PC-9 (cell line): ENCODE measurements around the gene CD84. TPM values are rescaled to one million over a fixed set of nuclear protein-coding genes. Genes with fewer than 3 reads are reported as not detected.

Source experiments
- BruUV-seq: library from RNA; stranded (reverse); fragments of 400-500 nt; replicated peaks from 2 replicates; lab custom pipeline; 2021; lab: Mats Ljungman, UMichigan
- CTCF ChIA-PET: fragments of 300-600 bp; sonication (Branson Sonifier 250); formaldehyde crosslinking; loops from one replicate; lab custom pipeline; 2022; ENCODE audit warnings: antibody characterized with exemption; lab: Charles Lee
- POLR2A ChIA-PET: fragments of 300-600 bp; sonication (Branson Sonifier 250); formaldehyde crosslinking; loops from one replicate; lab custom pipeline; 2022; ENCODE audit warnings: antibody characterized with exemption; ENCODE audit not compliant: unreplicated experiment; lab: Charles Lee
- DNase-seq, 2 experiments: peaks; one replicate each; pipeline versions ENCODE4 v3.0.0 to v3.0.0-alpha.2; 2015 to 2022; ENCODE audit warnings: mixed read lengths in 1 of 2
- H2AFZ ChIP-seq: fragments of 200-600 bp; sonication (generic); 2 replicates; pipeline ENCODE4 v1.8.1; 2017; ENCODE audit warnings: antibody characterized with exemption
- H3F3A ChIP-seq: fragments of 200-600 bp; sonication (generic); 2 replicates; pipeline ENCODE4 v1.8.1; 2017; ENCODE audit warnings: antibody characterized with exemption, mild to moderate bottlenecking, low read depth; ENCODE audit not compliant: insufficient read depth
- H3K27ac ChIP-seq: fragments of 200-600 bp; sonication (generic); 2 replicates; pipeline ENCODE4 v1.6.1; 2016; ENCODE audit warnings: mixed run types
- H3K27me3 ChIP-seq: fragments of 200-600 bp; sonication (generic); 2 replicates; pipeline ENCODE4 v1.6.1; 2016; ENCODE audit warnings: low read depth, mixed run types; ENCODE audit not compliant: insufficient read depth
- H3K36me3 ChIP-seq: fragments of 200-600 bp; sonication (generic); 2 replicates; pipeline ENCODE4 v1.6.1; 2016; ENCODE audit warnings: low read depth, mixed run types
- H3K4me1 ChIP-seq: fragments of 200-600 bp; sonication (generic); replicated peaks from 2 replicates; pipeline ENCODE4 v1.6.1; 2016; ENCODE audit warnings: mixed run types; ENCODE audit not compliant: insufficient read depth
- H3K4me2 ChIP-seq: fragments of 200-600 bp; sonication (generic); 2 replicates; pipeline ENCODE4 v1.6.1; 2017; ENCODE audit warnings: mixed run types
- H3K4me3 ChIP-seq: fragments of 200-600 bp; sonication (generic); 2 replicates; pipeline ENCODE4 v1.6.1; 2016; ENCODE audit warnings: mixed run types
- H3K79me2 ChIP-seq: fragments of 200-600 bp; sonication (generic); 2 replicates; pipeline ENCODE4 v1.6.1; 2017; ENCODE audit warnings: low read depth, mixed run types
- H3K9me2 ChIP-seq: fragments of 200-600 bp; sonication (generic); 2 replicates; pipeline ENCODE4 v1.8.1; 2017; ENCODE audit warnings: mild to moderate bottlenecking; ENCODE audit not compliant: insufficient read depth
- H3K9me3 ChIP-seq: fragments of 200-600 bp; sonication (generic); 2 replicates; pipeline ENCODE4 v1.8.1; 2016; ENCODE audit warnings: low read depth; ENCODE audit not compliant: insufficient read depth
- H4K20me1 ChIP-seq: fragments of 200-600 bp; sonication (generic); 2 replicates; pipeline ENCODE4 v1.8.1; 2017; ENCODE audit not compliant: insufficient read depth
- EZH2 ChIP-seq: fragments of 200-600 bp; sonication (generic); IDR thresholded peaks from 2 replicates; pipeline ENCODE4 v1.8.0; 2017; ENCODE audit warnings: antibody characterized with exemption, low read depth
- intact Hi-C: fragments of 100-400 bp; cut with micrococcal nuclease; formaldehyde crosslinking; loops from one replicate; pipeline ENCODE4 v1.10.0; 2022; ENCODE audit not compliant: unreplicated experiment
- total RNA-seq: library from RNA; stranded (reverse); gene quantifications from 2 replicates; pipeline ENCODE4 v1.2.3, GENCODE V29; 2021
- TF ChIP-seq, protein P1 (sequence below): fragments of 200-600 bp; sonication (generic); conservative IDR thresholded peaks from 2 replicates; pipeline ENCODE4 v1.6.1; 2017; ENCODE audit warnings: mixed run types, antibody characterized with exemption, mild to moderate bottlenecking, moderate library complexity

Gene CD84
- total RNA-seq, 1 experiment from 2014 or later, result not detected

DNA sequence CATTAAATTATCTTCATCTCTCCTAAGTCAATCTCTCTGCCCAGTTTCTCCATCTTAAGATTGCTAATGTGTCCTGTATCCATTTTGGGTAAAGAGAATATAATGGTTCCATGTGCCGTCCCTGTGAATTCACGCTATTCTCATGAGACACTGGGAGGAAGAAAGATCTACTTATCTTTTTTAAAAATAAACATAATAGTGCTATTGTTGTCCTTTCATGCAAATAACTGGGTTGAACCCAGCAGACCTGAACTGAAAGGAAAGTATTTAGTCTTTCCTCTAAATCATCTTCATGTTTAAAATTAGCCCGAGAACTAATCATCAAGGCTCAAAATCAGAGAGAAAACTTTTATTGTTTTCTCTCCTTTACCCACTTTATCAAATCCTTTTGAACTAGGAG is 45.2 kb upstream of the CD84 start:
- TF ChIP-seq EZH2, result no peak
- TF ChIP-seq, protein P1, sequence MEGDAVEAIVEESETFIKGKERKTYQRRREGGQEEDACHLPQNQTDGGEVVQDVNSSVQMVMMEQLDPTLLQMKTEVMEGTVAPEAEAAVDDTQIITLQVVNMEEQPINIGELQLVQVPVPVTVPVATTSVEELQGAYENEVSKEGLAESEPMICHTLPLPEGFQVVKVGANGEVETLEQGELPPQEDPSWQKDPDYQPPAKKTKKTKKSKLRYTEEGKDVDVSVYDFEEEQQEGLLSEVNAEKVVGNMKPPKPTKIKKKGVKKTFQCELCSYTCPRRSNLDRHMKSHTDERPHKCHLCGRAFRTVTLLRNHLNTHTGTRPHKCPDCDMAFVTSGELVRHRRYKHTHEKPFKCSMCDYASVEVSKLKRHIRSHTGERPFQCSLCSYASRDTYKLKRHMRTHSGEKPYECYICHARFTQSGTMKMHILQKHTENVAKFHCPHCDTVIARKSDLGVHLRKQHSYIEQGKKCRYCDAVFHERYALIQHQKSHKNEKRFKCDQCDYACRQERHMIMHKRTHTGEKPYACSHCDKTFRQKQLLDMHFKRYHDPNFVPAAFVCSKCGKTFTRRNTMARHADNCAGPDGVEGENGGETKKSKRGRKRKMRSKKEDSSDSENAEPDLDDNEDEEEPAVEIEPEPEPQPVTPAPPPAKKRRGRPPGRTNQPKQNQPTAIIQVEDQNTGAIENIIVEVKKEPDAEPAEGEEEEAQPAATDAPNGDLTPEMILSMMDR, result no peak
- no peak overlapping the region for H2AFZ ChIP-seq
- CTCF ChIA-PET, result no interaction called here

DNA sequence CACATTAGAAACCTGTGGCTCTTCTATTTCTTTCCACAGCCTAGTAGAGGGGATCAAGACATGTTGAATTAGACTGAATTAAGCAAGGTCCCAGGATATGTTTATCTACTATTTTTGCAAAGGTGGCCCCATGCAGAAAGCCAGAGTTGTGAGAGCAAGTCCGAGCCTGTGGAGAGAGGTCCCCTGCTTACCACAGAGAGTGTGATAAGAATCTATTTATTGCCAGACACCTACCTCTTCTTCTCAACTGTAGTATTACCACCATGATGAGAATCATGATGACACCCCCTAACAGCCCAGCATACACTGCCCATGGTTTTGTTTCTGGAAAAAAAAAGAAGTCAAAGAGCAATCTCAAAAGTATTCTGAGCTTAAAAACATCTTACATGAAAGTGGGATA is 44.6 kb upstream of the CD84 start:
- no peak for DNase-seq
- no peak overlapping the region for H3K27ac ChIP-seq
- no peak overlapping the region for H2AFZ ChIP-seq
- peaks cover 38% of the 10 kb centered on the region; the same call in 1 of the 2 replicates for H3K27me3 ChIP-seq
- H4K20me1 ChIP-seq, result no peaks in the 10 kb centered on the region
- no peaks in the 10 kb centered on the region for H3K4me1 ChIP-seq
- no peaks in the 10 kb centered on the region for H3K36me3 ChIP-seq
- H3F3A ChIP-seq, result no peaks in the 10 kb centered on the region
- no peak overlapping the region for H3K4me3 ChIP-seq
- no peaks in the 10 kb centered on the region for H3K9me2 ChIP-seq
- H3K79me2 ChIP-seq, result no peaks in the 10 kb centered on the region
- TF ChIP-seq, protein P1, result no peak
- TF ChIP-seq EZH2, result no peak
- no peak overlapping the region for H3K4me2 ChIP-seq
- ChIA-PET POLR2A (no interaction called here), CTCF (no interaction called here)
- no peaks in the 10 kb centered on the region for H3K9me3 ChIP-seq
- intact Hi-C loops, result no loop called here
- BruUV-seq, result no TSS peak

More for the DNA sequence above, 45.2 kb upstream of the CD84 start:
- Histone ChIP-seq H3K4me1 (no peaks in the 10 kb centered on the region), H3F3A (no peaks in the 10 kb centered on the region), H3K79me2 (no peaks in the 10 kb centered on the region), H4K20me1 (no peaks in the 10 kb centered on the region), H3K27me3 (peaks cover 40% of the 10 kb centered on the region; the same call in 1 of the 2 replicates), H3K9me2 (no peaks in the 10 kb centered on the region), H3K27ac (no peak overlapping the region), H3K4me3 (no peak overlapping the region), H3K36me3 (no peaks in the 10 kb centered on the region), H3K9me3 (no peaks in the 10 kb centered on the region), H3K4me2 (no peak overlapping the region)
- POLR2A ChIA-PET, result no interaction called here
- DNase-seq, result no peak
- no TSS peak for BruUV-seq
- intact Hi-C loops, result no loop called here

DNA sequence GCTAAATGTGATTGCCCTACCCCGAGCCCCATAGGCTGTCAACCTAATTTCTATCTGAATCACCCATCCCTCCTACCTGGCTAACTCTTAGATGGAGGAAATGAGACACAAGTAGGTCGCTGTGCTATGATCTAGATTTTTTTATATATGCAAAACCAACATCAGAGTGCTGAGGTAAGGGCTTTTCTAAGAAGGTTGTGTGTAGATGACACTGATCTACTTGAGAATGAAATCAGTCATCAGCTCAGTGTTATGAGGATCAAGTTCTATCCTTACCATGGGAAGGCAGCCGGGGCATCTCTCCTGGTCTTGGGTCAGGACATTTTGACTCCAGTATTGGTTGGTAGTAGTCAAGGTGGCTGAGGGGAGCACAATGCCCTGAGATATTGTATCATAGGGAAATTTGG is 43.9 kb upstream of the CD84 start:
- CTCF ChIA-PET, result interaction anchor here (0.5 kb wide), 1 partner anchor 437 kb away, joined by 6 read pairs; no protein-coding TSS in a partner anchor
- peaks cover 38% of the 10 kb centered on the region; the same call in 1 of the 2 replicates for H3K27me3 ChIP-seq
- POLR2A ChIA-PET, result no interaction called here

More for the DNA sequence above, 43.9 kb upstream of the CD84 start:
- no peaks in the 10 kb centered on the region for H3K36me3 ChIP-seq
- no peaks in the 10 kb centered on the region for H3F3A ChIP-seq
- TF ChIP-seq, protein P1, result no peak
- no peak for TF ChIP-seq EZH2
- no TSS peak for BruUV-seq
- H2AFZ ChIP-seq, result no peak overlapping the region
- no peaks in the 10 kb centered on the region for H3K4me1 ChIP-seq
- no peak overlapping the region for H3K4me2 ChIP-seq
- H3K9me3 ChIP-seq, result no peaks in the 10 kb centered on the region
- H3K27ac ChIP-seq, result no peak overlapping the region
- H3K9me2 ChIP-seq, result no peaks in the 10 kb centered on the region
- H3K79me2 ChIP-seq, result no peaks in the 10 kb centered on the region
- no peaks in the 10 kb centered on the region for H4K20me1 ChIP-seq
- no peak overlapping the region for H3K4me3 ChIP-seq
- intact Hi-C loops, result no loop called here
- no peak for DNase-seq
